Lung (tissue), 12 donors: ENCODE results near the gene UBE2E3. TPM values are rescaled to one million over a fixed set of nuclear protein-coding genes. Genes with fewer than 3 reads are reported as not detected.

Experiments used
- ATAC-seq: fragments of 200-7000 bp; cut with Tn5 transposase; one replicate; pipeline ENCODE4 v1.9.1; 2020; ENCODE audit warnings: moderate number of reproducible peaks; ENCODE audit not compliant: insufficient read depth, low FRiP score
- DNase-seq, 3 donors: peaks; one replicate each; pipeline ENCODE4 v3.0.0-alpha.2; 2013 to 2017
- H3K27ac ChIP-seq, 2 donors: one replicate each; pipeline ENCODE4 v1.5.1; 2013; ENCODE audit warnings: mild to moderate bottlenecking in 2 of 2, moderate library complexity in 2 of 2, control low read depth in 1 of 2, inconsistent platforms in 1 of 2, low read depth in 1 of 2, low read length in 1 of 2
- H3K27me3 ChIP-seq, 3 donors: one replicate each; pipeline ENCODE4 v1.5.1; 2013; ENCODE audit warnings: low read length in 2 of 3; ENCODE audit not compliant: control insufficient read depth in 3 of 3, insufficient read depth in 3 of 3
- H3K36me3 ChIP-seq, 4 donors: one replicate each; pipeline ENCODE4 v1.5.1; 2013; ENCODE audit warnings: low read length in 4 of 4, mild to moderate bottlenecking in 1 of 4, moderate library complexity in 1 of 4; ENCODE audit not compliant: control insufficient read depth in 4 of 4, insufficient read depth in 4 of 4
- H3K4me1 ChIP-seq, 5 donors: one replicate each; pipeline ENCODE4 v1.5.1; 2013; ENCODE audit warnings: low read length in 5 of 5, mild to moderate bottlenecking in 2 of 5, moderate library complexity in 1 of 5; ENCODE audit not compliant: control insufficient read depth in 5 of 5, insufficient read depth in 5 of 5
- H3K4me3 ChIP-seq: one replicate; pipeline ENCODE4 v1.5.1; 2013; ENCODE audit warnings: mild to moderate bottlenecking, control low read depth, moderate library complexity
- H3K9ac ChIP-seq, 2 donors: one replicate each; pipeline ENCODE4 v1.5.1; 2013; ENCODE audit warnings: low read length in 2 of 2, control low read depth in 1 of 2; ENCODE audit not compliant: insufficient read depth in 1 of 2
- H3K9me3 ChIP-seq, 4 donors: one replicate each; pipeline ENCODE4 v1.5.1; 2013; ENCODE audit warnings: low read length in 3 of 4, mild to moderate bottlenecking in 1 of 4, moderate library complexity in 1 of 4; ENCODE audit not compliant: control insufficient read depth in 4 of 4, insufficient read depth in 3 of 4
- CTCF ChIP-seq: IDR thresholded peaks from 2 replicates; pipeline ENCODE4 v1.5.1; 2012; ENCODE audit warnings: mild to moderate bottlenecking; ENCODE audit errors: control extremely low read depth, extremely low read depth
- WGBS, 2 donors: extraction: QIAGEN DNeasy Blood & Tissue Kit; methylation state at CpG; one replicate each; pipeline ENCODE4 v1.1.7; 2013; 5-methylcytosine and 5-hydroxymethylcytosine counted together
- polyA plus RNA-seq, 2 donors: library from polyadenylated mRNA; stranded (reverse); fragments of 200-250 nt; gene quantifications; one replicate each; pipeline ENCODE4 v1.2.1, GENCODE V29; 2013
- total RNA-seq, 2 donors: library from RNA; depleted of rRNA in 1 of 2; stranded (reverse); fragments of >200 nt in 1 of 2; gene quantifications; one replicate each; pipeline ENCODE4 v1.2.1, GENCODE V29; 2014 to 2021
- donor health status: control.
- donor health status: control.
- donor health status: Bipolar disorder and iron deficiency.
- donor health status: healthy.
- donor health status: DM: yes; HTN: yes; CAD: no.

Gene UBE2E3
- total and polyA plus RNA-seq, 4 donors, result 36.4 to 103 (median 42.9) TPM

DNA sequence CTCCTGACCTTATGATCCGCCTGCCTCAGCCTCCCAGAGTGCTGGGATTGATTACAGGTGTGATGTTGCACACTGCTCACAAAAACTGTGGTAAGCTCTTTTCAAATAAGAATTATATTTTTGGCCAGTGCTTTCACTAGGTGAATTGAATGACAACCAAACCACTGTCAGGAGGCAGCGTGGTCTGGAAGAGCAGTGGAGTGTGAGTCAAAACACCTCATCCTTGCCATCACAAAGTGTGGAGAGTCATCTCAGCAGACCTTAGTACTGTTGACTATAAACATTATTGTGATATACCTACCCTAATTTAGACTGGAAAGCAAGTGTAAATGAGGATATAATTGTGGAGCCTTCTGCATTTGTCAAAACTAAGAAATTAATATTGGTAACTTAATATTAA lies 61.3 kb downstream of the UBE2E3 start:
- no peak for TF ChIP-seq CTCF
- 92 to 94% methylated on average over 2 of the region's 2 CpGs for WGBS, 2 donors
- H3K36me3 ChIP-seq, result no peaks in the 10 kb centered on the region
- no peak overlapping the region for H3K9ac ChIP-seq
- peaks cover 0 to 9% (median 0%) of the 10 kb centered on the region in 5 donors for H3K4me1 ChIP-seq
- no peak overlapping the region for H3K4me3 ChIP-seq
- DNase-seq, result no peak
- no peaks in the 10 kb centered on the region for H3K27me3 ChIP-seq
- no peak overlapping the region for H3K27ac ChIP-seq
- no peaks in the 10 kb centered on the region for H3K9me3 ChIP-seq
- no peak for ATAC-seq

- H3K27me3 ChIP-seq, result no peaks in the 10 kb centered on the region
- DNase-seq (no peak), ATAC-seq (no peak)
- no peak for TF ChIP-seq CTCF
- H3K9ac ChIP-seq, result no peak overlapping the region
- no peaks in the 10 kb centered on the region for H3K9me3 ChIP-seq
- H3K4me3 ChIP-seq, result no peak overlapping the region
- 43 to 74% methylated on average over 1 of the region's 1 CpG for WGBS, 2 donors
- peaks cover 0 to 10% (median 0%) of the 10 kb centered on the region in 5 donors for H3K4me1 ChIP-seq
- H3K27ac ChIP-seq, result no peak overlapping the region
- H3K36me3 ChIP-seq, result no peaks in the 10 kb centered on the region
Observed at GRCh38 chr2:181042706-181043105, 62.3 kb downstream of the UBE2E3 start.

DNA sequence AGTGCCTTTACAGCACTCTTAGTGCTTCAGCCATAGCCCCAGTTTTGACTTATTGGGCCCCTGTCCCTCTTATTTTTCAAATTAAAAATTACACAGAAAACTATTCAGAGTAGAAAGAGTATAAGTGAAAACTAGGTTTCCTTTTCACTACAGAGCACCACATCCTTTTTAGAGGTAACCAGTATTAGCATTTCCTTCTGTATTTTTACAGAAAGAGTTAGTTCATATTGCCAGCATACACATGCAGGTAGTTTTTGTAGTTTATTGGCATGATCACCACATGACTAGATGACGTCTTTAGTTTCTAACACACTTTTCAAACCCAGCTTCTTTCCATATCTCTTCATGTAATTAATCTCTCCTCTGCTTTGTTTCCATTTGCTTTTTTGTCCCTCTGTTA lies 66.4 kb downstream of the UBE2E3 start:
- WGBS, 2 donors, result 43 to 65% methylated on average over 1 of the region's 1 CpG
- no peak overlapping the region for H3K9ac ChIP-seq
- ATAC-seq, result no peak

More for the DNA sequence above, 66.4 kb downstream of the UBE2E3 start:
- Histone ChIP-seq H3K4me1 (peaks cover 0 to 10% (median 0%) of the 10 kb centered on the region in 5 donors), H3K9me3 (no peaks in the 10 kb centered on the region), H3K27ac (no peak overlapping the region), H3K36me3 (no peaks in the 10 kb centered on the region), H3K4me3 (no peak overlapping the region), H3K27me3 (no peaks in the 10 kb centered on the region)
- no peak for TF ChIP-seq CTCF
- DNase-seq, result no peak
